Keratinocyte (primary cell): ENCODE results near the gene NSG1. TPM values are rescaled to one million over a fixed set of nuclear protein-coding genes. Genes with fewer than 3 reads are reported as not detected.

Experiments used
- DNase-seq: peaks from one replicate; pipeline ENCODE4 v3.0.0-alpha.2; 2011; ENCODE audit warnings: low read depth, missing footprints, low spot score
- FAIRE-seq: peaks from 2 replicates; lab custom pipeline; 2011; peaks lifted over from hg19 to GRCh38; lab: Jason Lieb, UNC
- H2AFZ ChIP-seq: 2 replicates; pipeline ENCODE4 v1.6.0; 2012; ENCODE audit warnings: low read length, control low read depth, inconsistent platforms; ENCODE audit not compliant: control insufficient read depth
- H3K27ac ChIP-seq: 2 replicates; pipeline ENCODE4 v1.5.1; 2011; ENCODE audit warnings: low read length; ENCODE audit not compliant: control insufficient read depth, insufficient read depth
- H3K27me3 ChIP-seq: 3 replicates; pipeline ENCODE4 v1.6.0; 2011; ENCODE audit warnings: low read length; ENCODE audit not compliant: control insufficient read depth, insufficient read depth; ENCODE audit errors: extremely low read depth
- H3K36me3 ChIP-seq, 2 experiments: 2 replicates in 1 of 2; 3 replicates in 1 of 2; pipeline ENCODE4 v1.5.1; 2011; ENCODE audit warnings: low read length in 2 of 2, mild to moderate bottlenecking in 1 of 2; ENCODE audit not compliant: control insufficient read depth in 2 of 2, insufficient read depth in 2 of 2; ENCODE audit errors: extremely low read depth in 1 of 2
- H3K4me1 ChIP-seq: 3 replicates; pipeline ENCODE4 v1.5.1; 2011; ENCODE audit warnings: low read length; ENCODE audit not compliant: control insufficient read depth, insufficient read depth; ENCODE audit errors: extremely low read depth
- H3K4me2 ChIP-seq: 3 replicates; pipeline ENCODE4 v1.6.0; 2011; ENCODE audit warnings: low read depth, low read length; ENCODE audit not compliant: control insufficient read depth, insufficient read depth; ENCODE audit errors: extremely low read depth
- H3K4me3 ChIP-seq, 3 experiments: fragments of 200-600 bp in 1 of 3; sonication (generic) in 1 of 3; 2 replicates in 2 of 3; 3 replicates in 1 of 3; pipeline ENCODE4 v1.5.1; 2011 to 2016; ENCODE audit warnings: low read length in 3 of 3, mild to moderate bottlenecking in 3 of 3, control low read depth in 2 of 3, inconsistent platforms in 1 of 3, low read depth in 1 of 3, mixed read lengths in 1 of 3, mixed run types in 1 of 3, moderate library complexity in 1 of 3; ENCODE audit not compliant: control insufficient read depth in 2 of 3, insufficient read depth in 2 of 3; ENCODE audit errors: extremely low read depth in 1 of 3
- H3K79me2 ChIP-seq: 2 replicates; pipeline ENCODE4 v1.6.0; 2012; ENCODE audit warnings: low read length; ENCODE audit not compliant: control insufficient read depth, insufficient read depth
- H3K9ac ChIP-seq: 3 replicates; pipeline ENCODE4 v1.6.0; 2011; ENCODE audit warnings: low read length; ENCODE audit not compliant: control insufficient read depth, insufficient read depth; ENCODE audit errors: extremely low read depth
- H3K9me1 ChIP-seq: 3 replicates; pipeline ENCODE4 v1.6.0; 2011; ENCODE audit warnings: low read length; ENCODE audit not compliant: control insufficient read depth, insufficient read depth; ENCODE audit errors: extremely low read depth
- H3K9me3 ChIP-seq: 2 replicates; pipeline ENCODE4 v1.5.1; 2012; ENCODE audit warnings: low read depth, low read length; ENCODE audit not compliant: control insufficient read depth
- H4K20me1 ChIP-seq: 3 replicates; pipeline ENCODE4 v1.6.0; 2011; ENCODE audit warnings: low read length; ENCODE audit not compliant: control insufficient read depth, insufficient read depth; ENCODE audit errors: extremely low read depth
- CTCF ChIP-seq, 3 experiments: IDR thresholded peaks in 1 of 3; conservative IDR thresholded peaks in 1 of 3; optimal IDR thresholded peaks in 1 of 3; 2 replicates in 2 of 3; 3 replicates in 1 of 3; pipeline versions ENCODE3 to v1.5.1; 2011; ENCODE audit warnings: low read length in 3 of 3, mild to moderate bottlenecking in 3 of 3, moderate library complexity in 2 of 3, control low read depth in 1 of 3, inconsistent platforms in 1 of 3; ENCODE audit not compliant: insufficient read depth in 2 of 3; ENCODE audit errors: extremely low read depth in 1 of 3
- EZH2 ChIP-seq: IDR thresholded peaks from one replicate; pipeline ENCODE4 v1.6.1; 2012; ENCODE audit warnings: inconsistent platforms, mild to moderate bottlenecking, low read length, moderate library complexity
- dilution Hi-C: fragments of 300-500 bp; cut with MboI; formaldehyde crosslinking; loops from one replicate; pipeline ENCODE4 v1.7.0; 2020; ENCODE audit warnings: low sequenced_read_pairs; ENCODE audit not compliant: extremely low pct_ligation_motif_present
- polyA plus RNA-seq, 5 experiments: library from polyadenylated mRNA; depleted of rRNA in 3 of 5; stranded (reverse) in 3 of 5; stranded (forward) in 1 of 5; unstranded in 1 of 5; fragments of >200 nt; gene quantifications; 1 replicate in 1 of 5; 2 replicates in 3 of 5; 3 replicates in 1 of 5; pipeline versions ENCODE4 v1.2.1 to v1.2.3, GENCODE V29; 2011 to 2012; ENCODE audit warnings: missing spikeins in 2 of 5, low read depth in 1 of 5, low replicate concordance in 1 of 5

NSG1 gene
- polyA plus RNA-seq, 1 donor (not counting 4 experiments of a cell fraction or from before 2014, with no cell fraction given) = 49.3 TPM

- H3K9ac ChIP-seq = no peak overlapping the region
- peaks cover 10% of the 10 kb centered on the region for H3K4me1 ChIP-seq
- H2AFZ ChIP-seq = no peak overlapping the region
- TF ChIP-seq EZH2 = no peak
- no peak for TF ChIP-seq CTCF (optimal IDR thresholded peaks at IDR 0.05 in 1 of 3, IDR thresholded peaks at IDR 0.05 in 1 of 3, conservative IDR thresholded peaks at IDR 0.05 in 1 of 3; ENCODE audit: extremely low read depth in 1 of 3, insufficient read depth in 2 of 3, low read length in 3 of 3)
- FAIRE-seq (no peak), DNase-seq (no peak)
- H3K27me3 ChIP-seq = no peaks in the 10 kb centered on the region
- no peak overlapping the region for H3K27ac ChIP-seq
- dilution Hi-C loops = no loop called here
- no peak overlapping the region for H3K4me2 ChIP-seq
- H3K9me1 ChIP-seq = no peaks in the 10 kb centered on the region
- no peaks in the 10 kb centered on the region for H3K9me3 ChIP-seq
- H3K79me2 ChIP-seq = no peaks in the 10 kb centered on the region
- peaks cover 3% of the 10 kb centered on the region for H4K20me1 ChIP-seq
- peaks cover 0 to 8% of the 10 kb centered on the region in 2 experiments for H3K36me3 ChIP-seq
- H3K4me3 ChIP-seq = no peak overlapping the region
Measured at GRCh38 chr4:4408576-4409335, 21.9 kb downstream of the NSG1 start.

DNA sequence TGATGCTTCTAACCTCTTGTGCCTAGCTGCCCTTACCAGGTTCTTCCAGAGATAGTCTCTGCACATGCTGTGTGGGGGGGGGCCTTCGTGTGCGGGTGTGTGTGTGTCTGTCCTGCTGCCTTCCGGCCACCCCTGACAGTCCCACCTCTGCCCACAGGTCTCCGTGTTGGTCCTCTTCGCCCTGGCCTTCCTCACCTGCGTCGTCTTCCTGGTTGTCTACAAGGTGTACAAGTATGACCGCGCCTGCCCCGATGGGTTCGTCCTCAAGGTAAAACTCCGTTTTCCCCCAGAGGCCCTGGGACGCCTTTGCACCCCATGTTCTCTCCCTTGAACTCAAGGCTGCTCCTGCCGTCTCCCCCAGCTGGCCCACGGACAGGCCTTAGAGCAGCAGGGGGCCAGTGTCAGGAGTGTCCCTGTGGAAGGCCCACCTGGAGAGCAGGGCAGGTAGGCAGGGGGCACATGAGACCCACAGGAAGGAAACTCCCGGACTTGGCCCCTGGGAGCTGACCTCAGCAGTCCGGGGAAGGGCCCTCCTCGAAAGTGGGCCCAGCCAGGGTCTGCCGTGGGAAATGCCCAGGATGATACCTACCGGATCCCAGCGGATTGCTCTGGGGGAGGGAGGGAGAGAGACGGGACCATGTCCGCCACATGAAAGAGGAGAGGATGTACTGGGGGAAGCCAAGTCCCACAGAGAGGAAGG is 22.7 kb downstream of the NSG1 start:
- Histone ChIP-seq H3K4me3 (no peak overlapping the region), H3K4me2 (no peak overlapping the region), H3K27me3 (no peaks in the 10 kb centered on the region), H2AFZ (no peak overlapping the region), H3K36me3 (peaks cover 0 to 8% of the 10 kb centered on the region in 2 experiments), H3K9ac (no peak overlapping the region), H3K9me3 (no peaks in the 10 kb centered on the region), H3K9me1 (no peaks in the 10 kb centered on the region), H4K20me1 (peaks cover 3% of the 10 kb centered on the region), H3K79me2 (no peaks in the 10 kb centered on the region), H3K4me1 (peaks cover 10% of the 10 kb centered on the region), H3K27ac (no peak overlapping the region)
- no peak for DNase-seq
- dilution Hi-C loops = no loop called here
- TF ChIP-seq EZH2 (no peak), CTCF (optimal IDR thresholded peaks at IDR 0.05 in 1 of 3, IDR thresholded peaks at IDR 0.05 in 1 of 3, conservative IDR thresholded peaks at IDR 0.05 in 1 of 3; ENCODE audit: extremely low read depth in 1 of 3, insufficient read depth in 2 of 3, low read length in 3 of 3) (no peak)
- FAIRE-seq = no peak
